ENCODE results near the gene KPNB1. TPM values are rescaled to one million over a fixed set of nuclear protein-coding genes. Genes with fewer than 3 reads are reported as not detected.

The KPNB1 gene
- polyA plus RNA-seq, 1 donor (not counting 4 experiments of a cell fraction or from before 2014, with no cell fraction given), result 220 TPM

- Histone ChIP-seq H3K9me3 (ENCODE audit: control insufficient read depth, low read depth, low read length) (no peaks in the 10 kb centered on the region), H3K4me3 (ENCODE audit: control insufficient read depth in 2 of 3, extremely low read depth in 1 of 3, insufficient read depth in 2 of 3, low read depth in 1 of 3, low read length in 3 of 3) (no peak overlapping the region), H3K27me3 (ENCODE audit: control insufficient read depth, extremely low read depth, insufficient read depth, low read length) (no peaks in the 10 kb centered on the region), H3K79me2 (ENCODE audit: control insufficient read depth, insufficient read depth, low read length) (no peaks in the 10 kb centered on the region), H2AFZ (ENCODE audit: control insufficient read depth, low read length) (no peak overlapping the region), H3K36me3 (ENCODE audit: control insufficient read depth in 2 of 2, extremely low read depth in 1 of 2, insufficient read depth in 2 of 2, low read length in 2 of 2) (peaks cover 0 to 5% of the 10 kb centered on the region in 2 experiments), H3K9me1 (ENCODE audit: control insufficient read depth, extremely low read depth, insufficient read depth, low read length) (no peaks in the 10 kb centered on the region), H4K20me1 (ENCODE audit: control insufficient read depth, extremely low read depth, insufficient read depth, low read length) (no peaks in the 10 kb centered on the region), H3K4me2 (ENCODE audit: control insufficient read depth, extremely low read depth, insufficient read depth, low read depth, low read length) (no peak overlapping the region), H3K4me1 (ENCODE audit: control insufficient read depth, extremely low read depth, insufficient read depth, low read length) (peaks cover 7% of the 10 kb centered on the region), H3K27ac (ENCODE audit: control insufficient read depth, insufficient read depth, low read length) (no peak overlapping the region), H3K9ac (ENCODE audit: control insufficient read depth, extremely low read depth, insufficient read depth, low read length) (no peak overlapping the region)
- DNase-seq (ENCODE audit: low read depth, low spot score), result no peak
- TF ChIP-seq CTCF (optimal IDR thresholded peaks at IDR 0.05 in 1 of 3, IDR thresholded peaks at IDR 0.05 in 1 of 3, conservative IDR thresholded peaks at IDR 0.05 in 1 of 3; ENCODE audit: extremely low read depth in 1 of 3, insufficient read depth in 2 of 3, low read length in 3 of 3), result no peak
- TF ChIP-seq EZH2 (IDR thresholded peaks at IDR 0.05; ENCODE audit: low read length), result no peak
- FAIRE-seq, result no peak
- dilution Hi-C loops (cut with MboI; ENCODE audit: extremely low pct_ligation_motif_present, low sequenced_read_pairs), result no loop called here
These were observed 49.8 kb downstream of the KPNB1 start for GRCh38 chr17:47699536-47699840.

- Histone ChIP-seq H3K9me3 (ENCODE audit: control insufficient read depth, low read depth, low read length) (no peaks in the 10 kb centered on the region), H3K4me3 (ENCODE audit: control insufficient read depth in 2 of 3, extremely low read depth in 1 of 3, insufficient read depth in 2 of 3, low read depth in 1 of 3, low read length in 3 of 3) (no peak overlapping the region), H3K9ac (ENCODE audit: control insufficient read depth, extremely low read depth, insufficient read depth, low read length) (no peak overlapping the region), H4K20me1 (ENCODE audit: control insufficient read depth, extremely low read depth, insufficient read depth, low read length) (no peaks in the 10 kb centered on the region), H3K9me1 (ENCODE audit: control insufficient read depth, extremely low read depth, insufficient read depth, low read length) (no peaks in the 10 kb centered on the region), H3K27me3 (ENCODE audit: control insufficient read depth, extremely low read depth, insufficient read depth, low read length) (no peaks in the 10 kb centered on the region), H2AFZ (ENCODE audit: control insufficient read depth, low read length) (no peak overlapping the region), H3K4me2 (ENCODE audit: control insufficient read depth, extremely low read depth, insufficient read depth, low read depth, low read length) (no peak overlapping the region), H3K36me3 (ENCODE audit: control insufficient read depth in 2 of 2, extremely low read depth in 1 of 2, insufficient read depth in 2 of 2, low read length in 2 of 2) (peaks cover 0 to 5% of the 10 kb centered on the region in 2 experiments), H3K79me2 (ENCODE audit: control insufficient read depth, insufficient read depth, low read length) (no peaks in the 10 kb centered on the region), H3K4me1 (ENCODE audit: control insufficient read depth, extremely low read depth, insufficient read depth, low read length) (no peaks in the 10 kb centered on the region), H3K27ac (ENCODE audit: control insufficient read depth, insufficient read depth, low read length) (no peak overlapping the region)
- FAIRE-seq, result no peak
- dilution Hi-C loops (cut with MboI; ENCODE audit: extremely low pct_ligation_motif_present, low sequenced_read_pairs), result no loop called here
- TF ChIP-seq CTCF (optimal IDR thresholded peaks at IDR 0.05 in 1 of 3, IDR thresholded peaks at IDR 0.05 in 1 of 3, conservative IDR thresholded peaks at IDR 0.05 in 1 of 3; ENCODE audit: extremely low read depth in 1 of 3, insufficient read depth in 2 of 3, low read length in 3 of 3) (no peak), EZH2 (IDR thresholded peaks at IDR 0.05; ENCODE audit: low read length) (no peak)
- no peak for DNase-seq (ENCODE audit: low read depth, low spot score)
These were observed 51.0 kb downstream of the KPNB1 start for GRCh38 chr17:47700471-47701449.

All from keratinocyte (primary cell).